Left renal cortex interstitium (tissue), 4 donors: ENCODE measurements around the gene KRT1. TPM values are rescaled to one million over a fixed set of nuclear protein-coding genes. Genes with fewer than 3 reads are reported as not detected.
"Not testable (repeated sequence)": the region's sequence is repeated elsewhere in the genome, so short reads cannot be mapped to it uniquely, and the experiment has no call there.

Experiments used
- DNase-seq, 4 donors: peaks; one replicate each; pipeline ENCODE4 v3.0.0-alpha.2; 2013; ENCODE audit warnings: low read depth in 4 of 4, low spot score in 2 of 4, missing footprints in 1 of 4
- polyA plus RNA-seq, 4 donors: library from polyadenylated mRNA; unstranded; fragments of 120-200 nt; gene quantifications; one replicate each; pipeline ENCODE4 v1.2.1, GENCODE V29; 2013; ENCODE audit not compliant: insufficient read length in 4 of 4

The KRT1 gene
- polyA plus RNA-seq, 4 donors, result 0.21 to 0.32 (median 0.28) TPM

DNA sequence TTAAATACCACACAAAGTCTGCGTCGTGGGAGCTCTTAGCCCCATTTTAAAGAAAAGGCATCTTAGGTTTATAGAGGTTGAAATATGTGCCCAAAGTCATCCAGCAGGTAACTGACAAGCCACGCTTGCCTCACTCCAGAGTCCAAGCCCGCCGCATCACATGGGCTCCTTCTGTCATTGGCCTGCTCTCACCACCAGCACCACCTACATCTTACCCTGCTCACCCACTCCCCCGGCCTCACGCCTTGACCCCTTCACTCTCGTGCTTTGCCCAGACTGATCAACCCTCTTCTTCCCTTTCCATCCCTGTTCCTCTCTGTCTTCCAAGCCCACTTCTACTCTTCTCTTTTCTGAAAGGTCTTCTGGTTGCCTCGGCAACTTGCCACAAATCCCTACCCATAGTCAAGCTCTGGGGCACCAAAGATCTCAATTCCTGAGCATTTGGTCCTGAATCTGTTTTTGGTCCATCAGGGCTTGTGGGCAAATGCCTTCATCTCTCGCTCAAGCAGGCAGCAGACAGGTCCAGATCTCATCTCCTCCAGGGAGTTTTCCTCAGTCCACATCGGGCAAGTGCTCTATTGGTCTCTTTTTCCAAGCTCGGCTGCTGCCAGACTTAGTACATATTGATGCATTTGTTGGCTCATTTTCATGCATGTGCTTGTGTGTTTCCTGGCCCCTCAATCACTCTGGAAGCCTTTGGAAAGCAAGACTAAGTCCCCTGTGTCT lies 3.5 kb upstream of the KRT1 start:
- DNase-seq, result no peak

DNA sequence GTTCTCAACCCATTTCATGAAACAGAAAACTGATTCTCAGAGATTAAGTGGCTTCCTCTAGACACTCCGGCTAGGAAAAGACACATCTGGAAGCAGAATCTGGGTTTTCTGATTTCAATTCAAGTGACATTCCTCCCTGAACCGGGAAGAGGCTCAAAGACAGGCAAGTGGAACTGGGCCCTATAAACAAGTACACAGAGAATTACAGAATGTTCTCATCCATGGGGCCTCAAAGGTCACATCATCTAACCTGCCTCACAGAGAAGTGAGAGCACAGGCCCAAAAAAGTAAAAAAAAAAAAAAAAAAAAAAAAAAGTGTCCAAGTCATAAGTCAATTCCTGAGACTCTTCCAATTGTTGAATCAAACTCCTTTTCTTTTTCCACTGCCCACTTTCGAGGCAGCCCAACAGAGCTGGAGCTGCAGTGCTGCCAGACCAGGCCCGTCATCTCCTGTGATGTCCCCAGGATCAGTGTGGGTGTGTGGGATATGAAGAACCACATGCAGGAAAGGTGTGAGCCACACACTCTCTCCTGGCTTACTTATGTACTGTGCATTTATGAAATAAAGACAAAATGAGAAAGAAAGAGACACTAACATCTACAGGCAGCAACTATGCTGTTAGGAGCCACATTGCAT lies 2.8 kb upstream of the KRT1 start:
- no peak for DNase-seq

- no peak for DNase-seq
Observed at GRCh38 chr12:52682381-52682660, 2.1 kb upstream of the KRT1 start.

GRCh38 chr12:52681526-52682380 lies 1.5 kb upstream of the KRT1 start:
- DNase-seq, result no peak

- no peak for DNase-seq
Observed at GRCh38 chr12:52679875-52680274, 332 bp downstream of the KRT1 start.

DNA sequence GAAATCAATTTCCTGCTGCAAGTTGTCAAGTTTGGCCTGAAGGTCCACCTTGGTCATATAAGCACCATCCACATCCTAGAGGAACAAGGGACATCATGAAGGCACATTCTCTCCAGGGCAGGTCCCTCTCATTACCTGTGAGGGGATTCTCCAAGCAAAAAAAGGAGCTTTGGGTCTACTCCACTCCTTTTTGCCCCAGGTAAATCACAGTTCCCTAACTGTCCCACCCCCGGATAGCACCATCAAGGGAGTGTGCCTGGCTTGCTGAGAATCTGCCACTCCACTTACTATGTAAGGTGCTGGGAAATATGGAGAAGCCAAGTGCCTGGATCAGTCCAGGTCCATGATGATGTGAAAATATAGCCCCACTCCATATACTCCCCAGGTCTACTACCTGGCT lies 2.5 kb downstream of the KRT1 start:
- DNase-seq, result no peak

DNA sequence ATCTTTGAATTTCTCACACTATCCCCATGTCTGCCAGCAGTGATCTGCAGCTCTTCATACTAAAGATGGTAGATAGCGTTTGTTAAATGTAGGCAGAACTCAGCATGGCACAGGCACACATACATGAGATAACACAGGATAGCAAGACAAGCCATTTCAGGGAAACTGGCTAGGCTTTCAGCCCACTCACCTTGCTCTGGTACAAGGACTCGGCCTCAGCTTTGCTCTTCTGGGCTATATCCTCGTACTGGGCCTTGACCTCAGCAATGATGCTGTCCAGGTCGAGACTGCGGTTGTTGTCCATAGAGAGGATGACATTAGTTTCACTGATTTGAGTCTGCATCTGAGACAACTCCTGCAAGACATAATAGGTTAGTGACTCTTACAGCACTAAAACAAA lies 3.1 kb downstream of the KRT1 start:
- no peak for DNase-seq

DNA sequence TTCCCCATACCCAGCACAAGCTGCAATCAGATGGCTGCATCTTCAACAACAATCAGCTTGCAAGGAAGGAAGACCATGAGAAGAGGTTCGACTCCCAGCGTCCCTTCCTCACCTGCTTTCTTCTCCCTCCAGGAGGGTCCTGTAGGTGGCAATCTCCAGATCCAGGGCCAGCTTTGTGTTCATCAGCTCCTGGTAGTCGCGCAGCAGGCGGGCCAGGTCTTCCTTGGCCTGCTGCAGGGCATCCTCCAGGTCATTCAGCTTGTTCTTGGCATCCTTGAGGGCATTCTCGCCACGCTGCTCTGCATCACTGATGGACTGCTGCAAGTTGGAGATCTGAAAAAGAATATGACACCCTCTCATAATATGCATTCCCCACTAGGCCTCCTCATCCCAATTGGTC lies 4.0 kb downstream of the KRT1 start:
- DNase-seq, result no peak

DNA sequence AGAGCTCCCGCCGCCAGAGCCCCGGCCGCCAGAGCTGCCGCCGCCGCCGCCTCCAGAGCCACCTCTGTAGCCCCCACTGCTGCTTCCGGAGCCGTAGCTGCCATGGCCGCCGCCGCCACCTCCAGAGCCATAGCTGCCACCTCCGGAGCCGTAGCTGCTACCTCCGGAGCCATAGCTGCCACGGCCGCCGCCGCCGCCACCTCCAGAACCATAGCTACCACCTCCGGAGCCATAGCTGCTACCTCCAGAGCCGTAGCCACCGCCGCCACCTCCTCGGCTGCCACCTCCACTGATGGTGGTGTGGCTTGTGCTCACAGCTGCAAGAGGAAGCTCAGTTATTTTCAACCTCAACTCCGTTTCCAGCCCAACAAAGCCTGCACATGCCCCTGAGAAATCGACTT lies 4.9 kb downstream of the KRT1 start:
- no peak for DNase-seq

DNA sequence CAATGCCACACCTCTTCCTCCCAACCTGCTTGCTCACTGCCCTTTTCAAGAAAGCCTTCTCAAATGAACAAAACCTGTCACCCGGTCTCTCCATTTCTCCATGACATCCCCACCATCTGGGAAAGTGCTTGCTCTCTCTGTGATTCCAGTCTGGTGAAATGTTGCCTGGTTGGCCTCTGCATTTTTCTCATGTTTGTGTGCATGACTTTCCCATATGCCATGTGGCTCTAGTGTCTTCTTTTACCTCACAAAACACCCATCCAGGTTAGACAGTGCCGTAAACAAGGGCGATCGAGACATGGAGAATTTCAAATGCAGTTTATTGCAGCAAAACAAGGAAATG lies 5.8 kb downstream of the KRT1 start:
- DNase-seq, result no peak

DNA sequence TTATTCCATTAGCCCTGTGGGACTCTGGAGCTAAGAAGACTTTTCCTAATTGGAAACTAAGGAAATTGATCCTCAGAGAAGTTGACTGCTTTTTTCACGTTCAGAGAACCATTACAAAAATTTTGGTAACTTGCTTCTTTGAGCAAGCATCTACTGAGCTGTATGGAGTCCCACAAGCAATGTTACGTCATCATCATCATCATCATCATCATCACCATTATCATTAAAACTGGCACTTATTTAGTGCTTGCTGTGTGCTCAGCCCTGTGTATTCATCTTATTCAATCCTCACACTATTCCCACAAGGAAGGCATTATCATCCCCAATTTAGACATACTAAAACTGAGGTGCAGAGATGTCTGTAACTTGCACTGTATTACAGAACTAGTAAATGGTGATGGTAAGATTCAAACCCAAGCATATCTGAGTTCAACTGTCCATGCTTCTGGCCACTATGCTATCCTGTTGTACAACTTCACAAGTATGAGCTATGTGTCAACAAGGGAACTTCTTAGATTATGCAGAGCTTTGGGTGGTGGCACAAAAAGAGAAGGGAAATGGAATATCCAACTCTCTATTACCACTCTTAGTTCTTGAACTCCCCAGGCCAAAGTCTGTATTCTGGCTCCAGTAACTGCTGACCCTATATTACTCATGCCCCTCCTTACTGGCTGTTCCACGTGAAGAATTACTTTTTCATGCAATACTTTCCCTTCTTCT lies 6.3 kb downstream of the KRT1 start:
- no peak for DNase-seq

- DNase-seq, result no peak
Observed at GRCh38 chr12:52673217-52673616, 7.0 kb downstream of the KRT1 start.

GRCh38 chr12:52672321-52672933 lies 7.8 kb downstream of the KRT1 start:
- no peak for DNase-seq

DNA sequence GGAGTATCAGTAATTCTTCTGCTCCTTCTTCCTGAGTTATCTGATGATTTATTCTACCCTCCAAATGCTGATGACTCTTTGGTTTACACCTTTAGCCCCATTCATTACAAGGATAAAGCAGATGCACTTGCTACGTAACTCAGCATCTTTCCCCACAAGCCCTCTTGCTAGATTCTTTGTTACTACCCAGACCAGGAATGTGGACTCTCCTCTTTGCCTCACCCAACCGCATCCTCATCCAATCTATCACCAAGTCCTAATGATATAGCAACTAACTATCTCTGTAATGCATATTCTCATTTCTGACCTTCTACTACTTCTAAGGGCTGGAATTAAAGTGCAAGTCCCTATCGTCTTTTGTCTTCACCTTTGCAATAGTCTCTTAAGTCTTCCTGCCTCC lies 9.2 kb downstream of the KRT1 start:
- no peak for DNase-seq

- no peak for DNase-seq
Observed at GRCh38 chr12:52670506-52670905, 9.7 kb downstream of the KRT1 start.

DNA sequence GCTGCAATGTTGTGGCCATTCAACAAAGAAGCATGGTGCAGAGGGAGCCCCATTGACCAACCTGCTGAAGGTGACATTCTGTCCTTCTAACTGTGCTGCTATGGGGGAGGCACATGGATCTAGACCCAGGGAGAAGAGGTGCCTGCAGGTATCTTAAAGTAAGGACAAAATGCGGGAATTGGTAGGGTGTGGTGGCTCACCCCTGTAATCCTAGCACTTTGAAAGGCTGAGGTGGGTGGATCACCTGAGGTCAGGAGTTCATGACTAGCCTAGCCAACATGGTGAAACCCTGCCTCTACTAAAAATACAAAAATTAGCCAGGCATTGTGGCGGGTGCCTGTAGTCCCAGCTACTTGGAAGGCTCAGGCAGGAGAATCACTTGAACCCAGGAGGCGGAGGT lies 10.3 kb downstream of the KRT1 start:
- DNase-seq, result not testable (repeated sequence)

DNA sequence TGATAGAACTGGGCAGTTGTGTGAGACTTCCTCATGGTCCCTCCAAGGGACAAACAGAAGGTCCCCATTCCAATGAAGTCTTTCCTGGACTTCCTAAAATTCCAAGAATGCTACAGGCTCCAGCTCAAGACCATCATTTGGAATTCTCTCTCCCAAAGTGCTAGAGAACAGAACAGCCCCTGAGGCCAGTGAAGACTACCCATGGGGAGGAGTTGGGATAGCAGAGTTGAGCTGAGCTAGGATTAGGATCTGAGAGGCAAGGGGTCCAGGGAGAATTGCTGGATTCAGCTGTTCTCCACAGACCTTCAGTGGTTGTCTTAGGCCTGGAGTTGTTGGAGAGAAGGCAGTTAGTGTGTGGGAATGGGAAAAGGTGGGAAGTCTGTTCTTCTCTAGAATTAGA lies 10.8 kb downstream of the KRT1 start:
- DNase-seq, result no peak

- DNase-seq, result no peak
Observed at GRCh38 chr12:52667931-52668330, 12.3 kb downstream of the KRT1 start.

DNA sequence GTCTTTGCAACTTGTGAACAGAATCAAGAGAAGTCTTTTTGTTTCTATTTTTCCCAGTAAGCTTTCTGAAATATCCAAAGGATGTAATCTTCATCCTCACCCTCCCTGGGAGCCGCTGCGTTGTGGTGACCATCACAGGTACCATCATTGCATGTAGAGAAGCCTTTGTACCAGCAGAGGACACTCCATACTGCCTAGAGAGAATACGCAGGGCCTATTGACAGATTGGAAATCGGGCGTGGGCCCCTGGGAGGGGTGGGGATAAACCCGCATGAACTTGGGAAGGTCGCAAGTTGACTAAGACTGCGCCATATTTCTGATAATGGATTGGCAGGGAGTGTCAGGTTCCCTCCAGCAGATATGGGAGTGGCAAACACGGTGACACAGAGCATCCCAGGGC lies 12.7 kb downstream of the KRT1 start:
- no peak for DNase-seq

- no peak for DNase-seq
Observed at GRCh38 chr12:52666471-52666870, 13.7 kb downstream of the KRT1 start.

DNA sequence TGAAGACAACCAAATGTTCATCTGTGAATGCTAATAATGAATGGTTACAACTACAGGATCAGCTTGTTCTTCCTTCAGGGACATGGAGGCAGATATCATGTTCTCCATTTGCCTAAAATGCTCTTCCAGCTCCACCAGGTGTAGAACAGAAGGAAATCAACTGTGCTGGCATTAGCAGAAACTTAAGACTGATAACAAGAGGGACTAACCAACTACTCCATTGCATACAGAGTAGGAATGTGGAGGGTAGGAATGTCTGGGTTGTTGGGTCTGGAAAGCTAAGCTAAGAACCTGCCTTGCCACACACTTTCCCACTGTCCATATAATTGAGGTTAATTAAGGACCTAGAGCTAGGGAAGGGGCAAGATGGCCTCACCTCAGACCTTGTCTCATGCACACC lies 16.8 kb downstream of the KRT1 start:
- DNase-seq, result no peak
